MG63 (cell line): ENCODE measurements around the gene NUP58. TPM values are rescaled to one million over a fixed set of nuclear protein-coding genes. Genes with fewer than 3 reads are reported as not detected.
A peak's percentile ranks its signal among the peaks of the same experiment; 100 is the strongest.

Experiments used
- DNase-seq: peaks from one replicate; pipeline ENCODE4 v3.0.0-alpha.2; 2020
- H3K27me3 ChIP-seq: fragments of 250-450 bp; sonication (Bioruptor Pico); 2 replicates; pipeline ENCODE4 v1.5.1; 2020; ENCODE audit warnings: mild to moderate bottlenecking, moderate library complexity
- H3K36me3 ChIP-seq: fragments of 250-450 bp; sonication (Bioruptor Pico); 2 replicates; pipeline ENCODE4 v1.5.1; 2020; ENCODE audit warnings: mild to moderate bottlenecking, moderate library complexity
- H3K4me3 ChIP-seq: fragments of 250-450 bp; sonication (Bioruptor Pico); 2 replicates; pipeline ENCODE4 v1.5.1; 2020; ENCODE audit warnings: mild to moderate bottlenecking, moderate library complexity
- H3K9me3 ChIP-seq: fragments of 250-450 bp; sonication (Bioruptor Pico); 2 replicates; pipeline ENCODE4 v1.5.1; 2020; ENCODE audit warnings: mild to moderate bottlenecking, moderate library complexity
- total RNA-seq: library from RNA; depleted of rRNA; stranded (reverse); fragments of >200 nt; shearing (Covaris generic); gene quantifications from 2 replicates; pipeline ENCODE4 v1.2.3, GENCODE V29; 2014; ENCODE audit warnings: low replicate concordance; rRNA removed

Gene NUP58
- total RNA-seq: 46.8 and 53.8 TPM in 2 replicates

- peaks cover 30% of the 10 kb centered on the region for H3K36me3 ChIP-seq
- peaks cover 3% of the 10 kb centered on the region for H3K27me3 ChIP-seq
- peak within 1 kb of the TSS; percentile 72 for H3K4me3 ChIP-seq
- peak; percentile 95 for DNase-seq
- H3K9me3 ChIP-seq: no peaks in the 10 kb centered on the region; the same call in 1 of the 2 replicates
Observed at GRCh38 chr13:25301347-25302113, at the start of gene NUP58. NUP58 (plus strand) TSS chr13:25301625; CDS start chr13:25301774, 149 bp downstream.

- Histone ChIP-seq H3K27me3 (no peaks in the 10 kb centered on the region), H3K9me3 (no peaks in the 10 kb centered on the region), H3K36me3 (peaks cover 23% of the 10 kb centered on the region), H3K4me3 (no peak overlapping the region)
- no peak for DNase-seq
Observed at GRCh38 chr13:25252225-25252624, 49.2 kb upstream of the NUP58 start.

DNA sequence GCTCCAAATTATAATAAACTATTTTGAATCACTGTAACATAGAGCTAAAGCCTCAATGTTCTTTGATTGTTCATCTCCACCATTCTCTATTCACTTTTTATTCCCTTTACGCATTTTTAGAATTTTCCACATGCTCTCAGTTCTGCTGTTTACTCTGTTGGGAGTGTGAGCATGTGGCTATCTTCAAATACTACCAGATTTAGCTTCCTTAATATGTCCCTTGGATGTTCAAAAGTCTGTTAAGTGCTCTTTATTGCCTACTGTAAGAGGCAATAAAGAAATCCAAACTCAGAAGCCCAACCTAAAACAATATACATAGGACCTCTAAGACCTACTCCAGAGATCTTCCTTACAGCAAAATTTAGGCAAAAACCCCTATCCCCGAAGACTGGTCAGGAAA, 48.7 kb upstream of the NUP58 start:
- DNase-seq: no peak
- Histone ChIP-seq H3K9me3 (no peaks in the 10 kb centered on the region), H3K27me3 (no peaks in the 10 kb centered on the region), H3K4me3 (no peak overlapping the region), H3K36me3 (peaks cover 26% of the 10 kb centered on the region)

DNA sequence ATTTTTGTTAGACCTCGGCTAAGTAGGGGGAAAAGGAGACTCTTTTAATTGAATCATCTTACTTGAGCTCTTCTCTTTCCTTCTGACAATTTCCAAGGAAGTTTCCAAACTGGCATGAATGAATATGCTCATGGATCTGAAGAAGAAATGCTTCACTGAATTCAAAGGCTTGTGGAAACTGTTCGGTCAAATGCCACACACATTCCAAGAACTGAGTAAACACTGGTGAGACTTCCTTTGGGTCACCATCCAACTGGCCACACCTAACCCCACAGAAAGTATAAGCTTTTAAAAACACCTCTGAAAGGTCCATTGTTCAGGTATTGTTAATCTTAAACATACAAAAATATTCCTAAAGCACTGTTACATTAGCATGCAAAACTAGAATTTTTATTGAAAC, 47.7 kb upstream of the NUP58 start:
- Histone ChIP-seq H3K27me3 (no peaks in the 10 kb centered on the region), H3K4me3 (no peak overlapping the region), H3K9me3 (no peaks in the 10 kb centered on the region), H3K36me3 (peaks cover 29% of the 10 kb centered on the region)
- no peak for DNase-seq

- Histone ChIP-seq H3K27me3 (no peaks in the 10 kb centered on the region), H3K9me3 (no peaks in the 10 kb centered on the region), H3K4me3 (no peak overlapping the region), H3K36me3 (peaks cover 28% of the 10 kb centered on the region)
- DNase-seq: no peak
Observed at GRCh38 chr13:25262261-25262660, 39.2 kb upstream of the NUP58 start.

GRCh38 chr13:25266706-25267105, 34.7 kb upstream of the NUP58 start:
- no peaks in the 10 kb centered on the region for H3K27me3 ChIP-seq
- H3K9me3 ChIP-seq: no peaks in the 10 kb centered on the region; the same call in 1 of the 2 replicates
- H3K36me3 ChIP-seq: peaks cover 18% of the 10 kb centered on the region
- DNase-seq: no peak
- H3K4me3 ChIP-seq: no peak overlapping the region

GRCh38 chr13:25267715-25268114, 33.7 kb upstream of the NUP58 start:
- peaks cover 18% of the 10 kb centered on the region for H3K36me3 ChIP-seq
- no peak overlapping the region for H3K4me3 ChIP-seq
- no peaks in the 10 kb centered on the region; the same call in 1 of the 2 replicates for H3K9me3 ChIP-seq
- no peak for DNase-seq
- no peaks in the 10 kb centered on the region for H3K27me3 ChIP-seq

DNA sequence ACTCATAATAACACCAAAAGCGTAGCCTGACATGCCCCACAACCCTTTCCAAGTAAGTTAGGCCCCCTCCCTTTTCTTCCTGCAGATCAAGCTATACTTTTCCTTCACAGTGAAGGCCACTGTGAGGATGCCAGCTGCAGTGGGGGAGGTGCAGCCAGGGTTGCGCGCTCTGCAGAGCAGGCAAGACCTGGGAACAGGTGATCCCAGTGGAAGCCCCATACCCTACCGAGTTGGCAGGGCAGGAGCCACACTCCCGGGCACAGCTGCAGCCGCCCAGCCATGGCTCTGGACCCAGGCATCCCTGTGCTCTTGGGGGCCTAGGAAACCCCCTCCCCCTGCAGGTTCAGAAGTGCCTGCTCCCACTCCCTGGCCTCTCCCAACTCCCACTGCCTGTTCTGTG, 32.9 kb upstream of the NUP58 start:
- Histone ChIP-seq H3K36me3 (peaks cover 23% of the 10 kb centered on the region), H3K4me3 (no peak overlapping the region), H3K27me3 (no peaks in the 10 kb centered on the region), H3K9me3 (no peaks in the 10 kb centered on the region; the same call in 1 of the 2 replicates)
- no peak for DNase-seq

DNA sequence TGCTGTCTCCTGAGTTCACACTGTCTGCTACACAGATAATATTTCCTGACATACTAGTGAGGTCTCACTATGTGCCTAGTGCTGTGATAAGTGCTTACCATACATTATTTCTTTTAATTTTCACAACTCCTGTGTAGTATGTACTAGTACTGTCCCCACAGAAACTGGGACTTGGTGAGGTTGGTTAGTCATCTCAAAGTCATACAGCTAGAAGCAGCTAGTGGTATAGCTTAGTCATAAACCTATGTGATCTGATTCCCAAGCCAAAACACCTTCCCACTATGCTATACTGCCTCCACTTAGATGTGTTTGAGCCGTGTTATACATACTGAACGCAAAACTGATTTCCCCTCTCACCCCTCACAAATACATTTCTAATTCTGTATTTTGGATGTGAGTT, 24.7 kb upstream of the NUP58 start:
- H3K4me3 ChIP-seq: no peak overlapping the region
- peaks cover 8% of the 10 kb centered on the region for H3K36me3 ChIP-seq
- no peaks in the 10 kb centered on the region for H3K27me3 ChIP-seq
- no peak for DNase-seq
- H3K9me3 ChIP-seq: no peaks in the 10 kb centered on the region

DNA sequence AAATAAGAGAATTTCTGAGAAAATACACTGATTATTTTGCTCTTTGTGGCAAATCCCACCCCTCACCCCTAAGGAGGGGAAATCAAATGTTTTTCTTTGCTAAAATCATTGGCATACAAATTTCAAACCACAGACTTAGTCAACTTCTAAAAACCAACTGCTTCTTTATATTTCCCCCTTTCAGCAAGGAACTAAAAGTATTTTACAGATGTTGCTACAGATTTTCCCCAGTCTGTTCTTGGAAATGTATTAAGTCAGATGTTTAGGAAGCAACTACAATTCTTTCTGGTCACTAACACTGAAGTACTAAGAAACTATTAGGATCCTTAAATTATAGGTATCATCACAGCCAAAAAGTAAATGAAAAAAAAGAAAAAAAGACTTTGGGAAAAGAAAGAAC, 21.0 kb upstream of the NUP58 start:
- no peaks in the 10 kb centered on the region for H3K27me3 ChIP-seq
- H3K36me3 ChIP-seq: no peaks in the 10 kb centered on the region
- no peaks in the 10 kb centered on the region for H3K9me3 ChIP-seq
- DNase-seq: no peak
- H3K4me3 ChIP-seq: no peak overlapping the region

DNA sequence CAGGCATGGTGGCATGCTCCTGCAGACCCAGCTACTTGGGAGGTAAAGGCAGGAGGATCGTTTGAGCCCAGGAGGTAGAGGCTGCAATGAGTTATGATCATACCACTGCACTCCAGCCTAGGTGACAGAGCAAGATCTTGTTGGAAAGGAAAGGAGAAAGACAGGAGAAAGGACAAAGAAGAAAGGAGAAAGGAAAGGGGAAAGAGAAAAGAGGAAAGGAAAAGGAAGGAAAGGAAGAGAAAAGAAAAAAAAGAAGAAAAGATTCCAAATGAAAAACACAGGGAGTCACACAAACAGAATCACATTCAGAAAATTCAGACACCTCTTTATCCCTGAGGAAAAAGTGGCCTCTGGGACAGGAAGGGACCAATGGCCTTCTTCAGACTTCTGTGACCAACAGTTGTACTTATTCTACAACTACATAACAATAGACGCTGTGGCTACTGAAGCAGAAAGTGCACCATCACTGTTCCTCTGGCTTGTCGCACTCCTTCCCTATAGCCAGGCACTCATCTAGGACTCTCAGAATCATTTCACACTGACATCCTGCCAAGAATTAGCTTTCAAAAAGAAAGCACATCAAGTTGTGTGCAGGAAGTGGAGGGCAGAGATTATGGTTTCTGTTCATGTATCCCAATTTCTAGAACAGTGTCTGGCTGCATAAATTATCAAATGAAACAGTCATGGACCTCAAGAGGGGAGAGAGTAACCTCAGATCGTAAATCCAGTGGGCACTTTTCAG, 20.1 kb upstream of the NUP58 start:
- H3K4me3 ChIP-seq: no peak overlapping the region
- H3K27me3 ChIP-seq: no peaks in the 10 kb centered on the region
- H3K9me3 ChIP-seq: no peaks in the 10 kb centered on the region
- DNase-seq: no peak
- H3K36me3 ChIP-seq: no peaks in the 10 kb centered on the region

DNA sequence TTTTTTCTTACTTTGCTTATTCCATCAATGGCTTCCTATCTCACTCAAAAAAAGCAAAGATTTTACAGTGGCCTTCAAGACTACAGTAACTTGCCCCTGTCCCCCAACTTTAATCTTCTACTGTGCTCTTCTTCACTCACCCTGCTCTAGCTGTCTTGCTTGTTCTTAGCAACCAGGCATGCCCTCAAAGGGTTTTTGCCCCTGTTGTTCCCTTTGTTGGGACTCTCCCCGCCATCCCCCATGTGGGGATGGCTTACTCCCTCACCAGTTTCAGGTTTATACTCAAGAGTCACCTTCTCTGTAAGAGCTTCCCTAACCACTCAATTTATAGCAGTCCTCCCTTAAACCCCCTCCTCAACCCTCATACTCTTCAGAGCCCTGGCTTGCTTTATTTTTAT, 19.5 kb upstream of the NUP58 start:
- Histone ChIP-seq H3K9me3 (no peaks in the 10 kb centered on the region), H3K36me3 (no peaks in the 10 kb centered on the region), H3K4me3 (no peak overlapping the region), H3K27me3 (no peaks in the 10 kb centered on the region)
- DNase-seq: no peak

- Histone ChIP-seq H3K4me3 (peak overlapping the region; percentile 74), H3K27me3 (no peaks in the 10 kb centered on the region), H3K36me3 (no peaks in the 10 kb centered on the region), H3K9me3 (no peaks in the 10 kb centered on the region)
- DNase-seq: peak; percentile 30
Observed at GRCh38 chr13:25286308-25286968, 15.0 kb upstream of the NUP58 start.

GRCh38 chr13:25286969-25287961, 14.2 kb upstream of the NUP58 start, which contains the start of gene MTMR6:
MTMR6 (minus strand) TSS chr13:25287488; CDS start chr13:25287247, 241 bp downstream.
- Histone ChIP-seq H3K27me3 (no peaks in the 10 kb centered on the region), H3K4me3 (peak within 1 kb of the TSS; percentile 74), H3K9me3 (no peaks in the 10 kb centered on the region), H3K36me3 (no peaks in the 10 kb centered on the region)
- DNase-seq: peak; percentile 82

DNA sequence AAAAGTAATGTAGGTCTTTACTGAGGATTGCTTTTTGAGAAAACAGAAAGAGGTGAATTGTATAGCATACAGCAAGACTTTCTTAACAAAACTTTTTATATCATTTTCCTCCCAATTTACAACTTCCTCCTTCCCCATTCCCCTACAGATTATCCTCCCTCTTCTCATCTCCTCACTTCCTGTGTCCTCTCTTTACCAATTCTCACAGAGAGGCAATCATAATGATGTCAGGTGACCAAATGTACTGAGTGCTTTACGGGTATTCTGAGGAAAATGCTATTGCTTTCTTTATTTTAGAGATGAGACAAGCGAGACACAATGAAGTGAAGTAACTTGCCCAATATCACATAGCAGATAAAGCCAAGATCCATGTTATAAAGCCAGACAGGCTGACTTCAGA, 12.5 kb upstream of the NUP58 start:
- Histone ChIP-seq H3K4me3 (no peak overlapping the region), H3K36me3 (no peaks in the 10 kb centered on the region), H3K27me3 (no peaks in the 10 kb centered on the region), H3K9me3 (no peaks in the 10 kb centered on the region)
- no peak for DNase-seq

GRCh38 chr13:25291691-25292090, 9.7 kb upstream of the NUP58 start:
- no peak overlapping the region for H3K4me3 ChIP-seq
- H3K36me3 ChIP-seq: no peaks in the 10 kb centered on the region
- peaks cover 7% of the 10 kb centered on the region for H3K27me3 ChIP-seq
- DNase-seq: no peak
- H3K9me3 ChIP-seq: no peaks in the 10 kb centered on the region
